ENCODE data around the gene GLT8D1.
A peak's percentile ranks its signal among the peaks of the same experiment; 100 is the strongest.
"Not testable (repeated sequence)": the region's sequence is repeated elsewhere in the genome, so short reads cannot be mapped to it uniquely, and the experiment has no call there.

Gene GLT8D1, protein sequence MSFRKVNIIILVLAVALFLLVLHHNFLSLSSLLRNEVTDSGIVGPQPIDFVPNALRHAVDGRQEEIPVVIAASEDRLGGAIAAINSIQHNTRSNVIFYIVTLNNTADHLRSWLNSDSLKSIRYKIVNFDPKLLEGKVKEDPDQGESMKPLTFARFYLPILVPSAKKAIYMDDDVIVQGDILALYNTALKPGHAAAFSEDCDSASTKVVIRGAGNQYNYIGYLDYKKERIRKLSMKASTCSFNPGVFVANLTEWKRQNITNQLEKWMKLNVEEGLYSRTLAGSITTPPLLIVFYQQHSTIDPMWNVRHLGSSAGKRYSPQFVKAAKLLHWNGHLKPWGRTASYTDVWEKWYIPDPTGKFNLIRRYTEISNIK

GRCh38 chr3:52705688-52706686 is at the start of gene GLT8D1, which contains the start of gene SPCS1:
TSS of gene GLT8D1 (minus strand) at chr3:52705791. CDS start at chr3:52700460, 5,331 bp downstream.
TSS of gene SPCS1 (plus strand) at chr3:52706106. CDS start at chr3:52706247, 141 bp downstream.
- DNase-seq: peak; percentile 93

- no peak for DNase-seq
These were observed 48.8 kb upstream of the GLT8D1 start for GRCh38 chr3:52754373-52754772.

- DNase-seq: no peak
These were observed 46.6 kb upstream of the GLT8D1 start for GRCh38 chr3:52752045-52752660.

DNA sequence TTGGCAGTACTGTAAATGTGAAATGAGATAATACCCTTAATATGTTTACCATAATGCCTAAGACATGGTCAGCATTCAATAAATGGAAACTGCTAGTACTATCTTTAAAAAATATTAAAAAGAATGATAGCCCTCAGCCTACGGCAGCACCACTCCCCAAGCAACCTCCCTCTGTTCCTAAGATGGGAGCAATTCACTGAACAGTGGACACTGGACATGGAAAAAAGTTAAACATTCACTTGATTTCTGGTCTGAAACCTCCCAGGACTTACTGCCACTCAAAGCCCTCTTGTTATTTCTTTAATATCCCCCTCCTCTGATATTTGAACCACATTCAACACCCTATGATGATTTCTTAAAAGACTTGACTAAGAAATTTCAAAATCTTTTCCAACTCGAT is 38.1 kb upstream of the GLT8D1 start:
- no peak for DNase-seq

GRCh38 chr3:52743152-52743551 is 37.6 kb upstream of the GLT8D1 start:
- no peak for DNase-seq

DNA sequence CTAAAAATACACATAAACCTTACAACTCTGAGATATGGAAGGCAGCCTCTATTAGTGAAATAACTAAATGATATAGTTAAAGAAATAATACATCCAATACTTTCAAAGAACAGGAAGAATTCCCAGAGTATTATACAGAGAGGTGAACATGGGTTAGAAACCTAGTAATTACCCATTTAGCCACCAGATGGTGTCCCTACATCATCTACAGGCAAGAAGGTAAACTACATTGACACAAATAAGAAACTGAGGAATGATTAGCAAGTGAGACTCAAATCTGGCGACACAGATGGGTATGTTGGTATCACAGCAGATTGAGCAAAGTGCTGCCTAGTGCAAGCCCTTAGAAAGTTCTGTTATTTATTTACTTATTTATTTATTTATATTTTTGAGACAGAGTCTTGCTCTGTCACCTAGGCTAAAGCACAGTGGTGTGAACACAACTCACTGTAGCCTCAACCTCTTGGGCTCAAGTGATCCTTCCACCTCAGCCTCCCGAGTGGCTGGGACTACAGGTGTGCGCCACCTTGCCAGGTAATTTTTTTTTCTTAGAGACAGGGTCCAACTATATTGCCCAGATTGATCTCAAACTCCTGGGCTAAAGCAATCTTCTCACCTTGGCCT is 36.9 kb upstream of the GLT8D1 start:
- peak; percentile 16 for DNase-seq

DNA sequence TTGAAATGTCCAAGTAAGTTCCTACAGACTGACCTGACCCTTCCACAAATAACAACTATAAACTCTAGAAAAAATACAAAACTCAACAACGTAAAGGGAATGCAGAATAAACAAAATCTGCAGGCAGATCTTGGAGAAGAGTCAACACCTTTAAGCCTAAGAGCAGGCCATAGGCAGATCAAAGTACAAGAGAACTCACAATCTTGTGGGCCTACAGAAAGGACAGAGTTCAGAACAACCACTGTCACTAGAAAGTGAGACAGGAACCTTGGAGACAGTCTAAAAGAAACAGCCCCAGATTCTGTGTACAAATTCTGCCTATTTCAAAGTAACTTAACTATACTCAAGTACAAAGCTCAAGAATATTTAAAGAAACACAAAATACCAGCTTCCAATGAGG is 34.1 kb upstream of the GLT8D1 start:
- no peak for DNase-seq

GRCh38 chr3:52733256-52733891 is 27.8 kb upstream of the GLT8D1 start:
- no peak for DNase-seq

DNA sequence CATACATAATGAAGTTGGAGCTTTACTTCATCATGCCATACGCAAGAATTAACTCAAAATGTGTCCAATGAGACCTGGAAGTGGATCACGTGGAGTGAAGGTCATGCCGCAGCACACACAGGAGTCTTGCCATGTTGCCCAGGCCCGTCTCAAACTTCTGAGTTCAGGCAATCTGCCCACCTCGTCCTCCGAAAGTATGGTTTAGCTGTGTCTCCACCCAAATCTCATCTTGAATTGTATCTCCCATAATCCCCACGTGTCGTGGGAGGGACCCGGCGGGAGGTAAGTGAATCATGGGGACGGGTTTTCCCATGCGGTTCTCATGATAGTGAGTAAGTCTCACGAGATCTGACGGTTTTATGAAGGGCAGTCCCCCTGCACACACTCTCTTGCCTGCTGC is 26.0 kb upstream of the GLT8D1 start:
- no peak for DNase-seq

DNA sequence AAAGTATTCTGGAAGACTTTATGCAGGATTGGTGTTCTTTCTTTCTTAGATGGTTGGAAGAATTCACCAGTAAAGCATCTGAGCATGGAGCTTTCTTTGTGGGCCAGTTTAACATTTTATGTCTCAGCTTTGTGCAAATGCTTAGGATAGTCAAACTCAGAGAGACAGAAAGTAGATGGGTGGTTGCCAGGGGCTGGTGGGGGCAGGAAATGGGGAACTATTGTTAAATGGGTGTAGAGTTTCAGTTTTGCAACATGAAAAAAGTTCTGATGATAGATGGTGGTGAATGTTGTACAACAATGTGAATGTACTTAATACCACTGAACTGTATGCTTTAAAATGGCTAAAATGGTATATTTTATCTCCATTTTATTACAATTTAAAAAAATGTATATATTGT is 25.1 kb upstream of the GLT8D1 start:
- DNase-seq: peak; percentile 56

- not testable (repeated sequence) for DNase-seq
These were observed 23.2 kb upstream of the GLT8D1 start for GRCh38 chr3:52728753-52729152.

DNA sequence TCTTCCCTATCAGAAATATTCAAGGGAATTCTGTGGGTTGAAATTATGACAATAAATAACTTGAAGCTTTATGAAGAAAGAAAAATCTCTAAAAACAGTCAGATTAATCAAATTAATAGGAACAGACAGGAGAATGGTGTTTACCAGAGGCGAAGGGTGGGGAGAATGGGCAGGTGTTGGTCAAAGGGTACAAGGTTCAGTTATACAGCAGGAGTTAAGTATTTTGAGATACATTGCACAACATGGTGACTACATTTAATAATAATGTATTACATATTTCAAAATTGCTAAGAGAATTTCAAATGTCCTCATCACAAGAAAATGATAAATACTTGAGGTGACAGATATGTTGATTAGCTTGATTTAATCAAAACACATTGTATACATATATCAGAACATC is 18.9 kb upstream of the GLT8D1 start:
- DNase-seq: no peak

GRCh38 chr3:52723935-52724334 is 18.3 kb upstream of the GLT8D1 start:
- DNase-seq: no peak

GRCh38 chr3:52722491-52722890 is 16.9 kb upstream of the GLT8D1 start:
- DNase-seq: no peak

GRCh38 chr3:52721730-52722008 is 16.1 kb upstream of the GLT8D1 start:
- no peak for DNase-seq

GRCh38 chr3:52721002-52721729 is 15.6 kb upstream of the GLT8D1 start:
- no peak for DNase-seq

- no peak for DNase-seq
These were observed 14.0 kb upstream of the GLT8D1 start for GRCh38 chr3:52719618-52720017.

DNA sequence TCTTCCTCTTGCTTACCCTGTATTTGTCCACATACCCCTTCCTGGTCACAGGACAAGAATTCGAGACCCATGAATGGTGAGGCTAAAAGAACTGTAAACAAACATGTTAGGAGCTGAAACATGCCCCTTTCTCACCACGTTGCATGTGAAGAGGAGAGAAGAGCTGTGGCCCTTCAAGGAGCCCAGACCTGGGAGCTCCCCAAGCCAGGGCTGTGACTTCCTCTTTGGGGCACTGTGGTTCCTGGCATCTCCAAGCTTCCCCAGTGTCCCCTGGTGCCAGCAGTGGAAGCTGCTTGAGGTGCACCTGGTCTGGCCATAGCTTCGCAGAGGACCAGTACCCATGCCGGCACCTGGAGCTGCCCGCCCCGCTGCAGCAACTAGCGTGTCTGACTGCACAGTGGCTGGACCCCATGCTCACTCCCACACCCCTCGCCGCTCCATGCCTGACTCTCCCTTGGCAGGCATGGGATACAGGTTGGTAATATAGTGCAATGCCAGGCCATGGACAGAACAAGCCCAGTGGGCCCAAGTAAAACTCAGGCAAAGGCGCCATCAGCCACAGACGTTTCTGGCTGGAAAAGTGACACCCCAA is 10.2 kb upstream of the GLT8D1 start:
- no peak for DNase-seq

DNA sequence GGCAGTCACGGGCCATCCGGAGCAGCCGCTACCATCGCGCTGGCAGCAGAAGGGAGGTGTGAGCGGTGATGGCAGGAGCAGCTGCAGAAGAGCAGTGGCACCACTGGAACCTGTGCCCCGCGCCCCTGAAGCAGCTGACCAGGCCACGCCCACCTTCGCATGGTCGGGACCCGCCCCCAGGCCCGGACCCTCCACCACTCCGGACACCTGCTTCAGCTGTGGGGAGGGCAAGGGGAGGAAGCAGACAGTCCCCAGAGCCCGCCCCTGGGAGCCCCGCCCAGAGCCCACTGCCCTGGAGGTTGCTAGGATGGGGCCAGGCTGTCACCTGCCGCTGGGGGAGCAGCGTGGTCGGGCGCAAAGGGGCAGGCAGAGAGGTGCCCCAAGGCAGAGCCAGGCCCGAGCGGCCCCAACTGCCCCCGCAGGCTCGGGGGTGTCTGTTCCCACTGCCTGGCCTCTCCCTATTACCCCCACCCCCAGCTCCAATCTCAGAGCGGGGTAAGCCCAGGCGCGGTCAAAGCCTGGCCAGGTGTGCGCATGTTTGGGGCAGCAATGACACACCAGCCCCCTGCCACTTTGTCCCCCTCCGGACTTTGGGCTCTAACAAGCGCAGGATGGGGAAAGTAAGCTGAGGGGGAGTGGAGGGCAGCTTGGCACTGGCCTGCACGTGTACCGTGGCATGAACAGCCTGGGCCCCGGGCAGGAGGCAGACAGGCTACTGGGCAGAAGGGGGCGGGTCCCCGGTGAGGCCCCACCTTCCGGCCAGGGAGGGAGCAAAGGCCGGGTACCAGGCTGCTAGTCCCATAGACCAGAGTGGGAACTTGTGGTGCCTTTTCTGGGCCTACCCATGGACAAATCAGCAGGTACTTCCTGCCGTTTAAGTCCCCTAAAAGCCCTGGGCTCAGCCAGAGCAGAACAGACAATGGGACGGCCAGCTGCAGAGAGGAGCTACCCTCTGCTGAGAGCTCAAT is 9.0 kb upstream of the GLT8D1 start:
- DNase-seq: no peak
